ENCODE results near the gene BRD1.

The BRD1 gene

DNA sequence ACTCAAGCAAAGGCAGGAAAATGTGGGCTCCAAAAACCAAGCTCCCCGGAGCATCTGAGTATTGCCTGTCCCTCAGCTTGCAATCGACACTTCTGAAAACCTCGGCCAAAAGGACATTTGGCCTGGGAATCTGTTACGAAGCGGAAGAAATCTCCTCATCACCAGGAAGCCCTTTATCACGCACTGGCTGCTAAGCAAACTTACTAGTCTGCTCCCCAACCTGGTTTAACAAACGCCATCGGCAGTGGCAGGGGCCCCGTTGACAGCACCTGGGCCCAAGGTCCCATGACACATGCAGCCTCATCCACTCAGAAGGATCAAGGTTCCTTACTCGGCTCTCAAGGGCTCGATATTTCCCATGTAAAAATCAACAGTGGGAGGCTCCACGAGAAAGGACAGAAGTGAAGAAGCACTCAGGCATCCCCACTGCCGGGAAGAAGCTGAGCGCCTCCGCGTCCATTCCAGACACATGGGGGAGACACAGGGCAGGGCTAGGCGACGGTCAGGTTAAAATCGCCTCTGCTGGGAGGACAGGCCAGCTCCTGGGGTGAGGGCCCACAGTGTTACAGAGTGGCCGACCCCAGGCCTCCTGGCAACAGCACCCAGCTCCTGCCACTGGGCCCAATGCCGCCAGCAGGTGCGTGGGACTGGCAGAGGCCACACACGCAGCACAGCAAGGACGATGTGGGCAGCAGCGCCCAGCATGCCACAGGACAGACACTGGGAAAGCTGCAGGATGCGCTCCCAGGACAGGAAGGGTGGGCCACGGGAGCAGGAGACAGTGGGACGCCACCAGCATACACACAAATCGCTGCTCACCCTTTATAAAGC, 27.1 kb downstream of the BRD1 start:
- no peak for DNase-seq

GRCh38 chr22:49799431-49800075, 28.1 kb downstream of the BRD1 start:
- DNase-seq, result no peak

- no peak for DNase-seq
These were observed 29.1 kb downstream of the BRD1 start for GRCh38 chr22:49798486-49799151.

DNA sequence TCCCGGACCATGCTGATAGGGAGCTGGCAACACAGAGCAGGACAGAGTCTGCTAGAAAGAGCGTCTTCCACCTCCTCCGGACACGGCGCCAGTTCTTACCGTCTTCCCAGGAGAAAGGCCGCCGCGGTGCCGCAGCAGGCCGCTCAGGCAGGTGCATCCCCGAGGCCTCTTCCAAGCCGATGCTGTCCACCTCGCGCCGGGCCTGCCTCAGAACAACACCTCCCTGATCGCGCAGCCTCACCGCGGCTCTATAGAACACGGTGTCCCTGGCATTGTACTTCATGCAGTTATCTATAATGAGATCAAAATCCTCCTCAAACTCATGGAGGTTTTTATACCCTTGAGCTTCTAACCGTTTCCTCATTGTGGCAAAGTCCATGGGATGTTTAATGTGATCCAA, 30.0 kb downstream of the BRD1 start:
- DNase-seq, result no peak

- no peak for DNase-seq
These were observed 30.9 kb downstream of the BRD1 start for GRCh38 chr22:49796596-49797270.

DNA sequence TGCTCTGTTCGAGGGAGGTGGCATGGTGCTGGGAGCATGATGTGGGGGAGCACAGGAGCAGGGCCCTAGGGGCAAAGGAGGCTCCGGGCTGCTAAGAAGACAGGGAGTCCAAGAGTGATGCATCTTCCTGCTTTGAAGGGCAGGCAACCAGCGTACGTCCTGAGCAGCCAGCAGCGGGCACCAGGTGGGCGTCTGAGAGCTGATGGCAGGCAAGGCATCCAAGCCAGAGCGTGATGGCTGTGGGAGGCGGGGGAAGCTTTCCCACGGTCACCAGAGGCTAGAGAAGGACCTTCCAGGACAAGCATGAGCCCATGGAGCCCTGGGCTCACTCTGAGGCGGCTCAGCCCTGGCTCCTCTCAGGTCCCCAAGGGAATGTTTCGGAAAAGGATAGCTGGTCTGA, 32.2 kb downstream of the BRD1 start:
- no peak for DNase-seq

DNA sequence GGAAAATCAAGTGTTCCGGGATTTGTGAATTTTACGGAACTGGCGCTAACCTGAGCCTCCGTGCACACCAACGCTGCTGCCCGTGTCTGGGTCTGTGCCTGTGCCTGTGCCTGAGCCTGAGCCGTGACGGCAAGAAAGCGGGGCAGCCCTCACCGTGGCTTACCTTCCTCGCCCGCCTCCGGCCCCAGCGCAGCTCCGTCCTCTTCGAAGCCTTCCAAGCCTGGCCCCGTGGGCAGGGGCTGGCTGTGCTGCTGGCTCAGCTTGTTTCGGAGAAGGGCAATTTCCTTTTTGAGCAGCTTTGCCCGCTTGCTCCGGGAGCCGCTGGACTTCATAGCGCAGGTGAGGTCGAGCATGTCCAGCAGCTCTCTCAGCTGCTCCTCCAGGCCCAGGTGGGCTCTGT, 33.8 kb downstream of the BRD1 start:
- DNase-seq, result no peak

- DNase-seq, result no peak
These were observed 34.4 kb downstream of the BRD1 start for GRCh38 chr22:49793296-49793695.

GRCh38 chr22:49792107-49792506, 35.6 kb downstream of the BRD1 start:
- DNase-seq, result no peak

DNA sequence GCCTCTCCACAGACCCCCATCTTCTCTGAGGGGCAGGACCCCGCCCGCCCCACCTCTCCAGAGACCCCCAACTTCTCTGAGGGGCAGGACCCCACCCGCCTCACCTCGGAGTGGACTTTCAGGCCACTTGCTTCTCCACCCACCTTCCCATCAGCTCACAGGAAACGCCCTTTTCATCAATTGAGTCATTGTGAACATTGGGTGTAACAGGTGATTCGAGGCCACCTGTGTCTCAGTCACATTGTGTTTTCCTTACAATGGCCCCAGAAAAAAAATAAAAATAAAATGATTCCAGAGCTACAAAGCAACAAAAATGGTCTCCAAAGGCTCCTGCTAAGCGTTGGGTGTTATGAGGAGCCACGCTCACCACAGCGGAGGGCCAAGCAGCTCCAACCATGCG, 36.0 kb downstream of the BRD1 start:
- no peak for DNase-seq

DNA sequence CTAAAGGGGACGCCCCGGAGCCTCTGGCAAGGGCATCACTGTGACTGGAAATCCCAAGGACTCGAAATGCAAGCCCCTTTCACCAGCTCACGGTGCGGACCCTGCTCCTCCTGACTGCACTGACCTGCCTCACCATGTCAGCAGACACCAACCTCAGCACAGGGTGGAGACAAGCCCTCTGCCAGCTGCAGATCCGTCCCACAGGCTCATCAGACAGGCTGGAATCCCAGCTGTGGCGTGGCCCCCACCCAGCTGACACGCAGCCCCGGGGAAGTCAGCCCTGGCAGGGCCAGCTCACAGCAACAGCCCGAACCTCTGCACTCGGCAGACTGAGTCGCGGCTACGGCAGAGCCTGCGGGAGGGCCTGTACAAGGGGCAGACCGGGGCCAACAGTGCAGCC, 36.8 kb downstream of the BRD1 start:
- no peak for DNase-seq

- no peak for DNase-seq
These were observed 38.2 kb downstream of the BRD1 start for GRCh38 chr22:49789289-49790141.

DNA sequence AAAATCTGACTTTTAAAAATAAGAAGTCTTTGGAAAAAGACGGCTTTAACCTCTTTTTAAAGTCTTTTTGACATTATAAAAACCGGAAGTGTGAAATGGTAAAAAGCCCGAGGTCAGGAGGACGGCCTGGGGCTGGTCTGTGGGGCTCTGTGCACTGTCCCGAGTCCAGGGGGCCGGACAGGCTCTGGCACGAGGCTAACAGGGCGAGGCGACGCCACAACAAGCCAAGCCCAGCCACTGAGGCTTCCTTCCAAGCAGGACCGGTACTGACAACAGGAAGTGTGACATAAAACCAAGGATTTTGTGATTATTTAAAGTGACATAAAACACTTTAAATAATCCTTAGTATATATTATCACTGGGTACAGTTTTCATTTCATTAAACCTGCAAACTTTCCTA, 39.2 kb downstream of the BRD1 start:
- no peak for DNase-seq

- DNase-seq, result no peak
These were observed 39.8 kb downstream of the BRD1 start for GRCh38 chr22:49787861-49788260.

GRCh38 chr22:49786976-49787706, 40.5 kb downstream of the BRD1 start:
- no peak for DNase-seq

DNA sequence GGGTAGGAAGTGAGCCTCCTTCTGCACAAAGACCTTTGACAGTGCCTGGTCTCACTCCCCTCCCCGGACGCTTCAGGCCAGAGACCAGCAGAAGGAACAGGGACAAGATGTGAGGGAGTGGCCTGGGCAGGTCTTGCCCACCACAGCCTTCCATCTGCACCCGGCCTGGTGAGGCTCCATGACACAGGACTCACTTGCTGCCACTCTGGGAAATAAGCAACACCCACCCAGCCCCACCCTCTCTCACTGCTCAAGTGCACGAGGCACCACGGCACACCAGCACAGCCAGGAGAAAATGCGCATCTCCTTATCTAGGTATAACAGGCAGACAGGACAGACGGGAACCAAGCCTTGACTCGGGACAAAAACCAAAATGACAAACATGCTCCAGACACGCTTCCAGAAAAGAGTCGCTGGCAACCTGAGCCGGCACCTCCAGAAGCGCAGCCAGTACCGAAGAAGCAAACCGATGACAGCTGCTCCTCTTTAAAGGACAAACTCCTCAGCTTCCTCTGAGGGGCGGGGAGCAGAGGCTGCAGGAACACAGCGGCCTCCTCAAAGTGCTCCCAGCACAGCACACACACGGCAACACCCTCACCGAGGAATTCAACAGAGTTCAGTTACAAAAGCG, 41.7 kb downstream of the BRD1 start:
- DNase-seq, result no peak

DNA sequence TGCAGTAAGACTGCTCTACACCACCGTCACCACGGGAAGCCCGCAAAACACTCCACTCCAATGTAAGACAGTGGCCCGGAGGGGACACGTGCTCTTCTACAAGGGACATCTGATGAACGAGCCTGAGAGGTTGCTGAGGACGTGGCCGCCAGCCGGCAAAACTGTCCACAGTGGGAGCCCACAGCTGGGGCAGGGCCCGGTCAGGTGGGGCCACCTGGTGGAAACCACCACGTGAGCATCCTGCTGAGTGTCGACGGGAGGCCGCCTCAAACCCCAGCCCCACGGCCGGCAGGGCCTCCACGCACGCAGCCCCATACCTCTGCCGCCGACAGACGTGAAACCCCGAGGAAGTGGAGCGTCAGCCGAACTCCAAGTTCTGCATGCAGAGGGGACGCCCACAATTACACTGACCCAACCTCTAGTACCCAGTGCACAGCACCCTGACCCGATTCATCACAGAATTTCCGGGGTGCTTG, 42.6 kb downstream of the BRD1 start:
- no peak for DNase-seq

DNA sequence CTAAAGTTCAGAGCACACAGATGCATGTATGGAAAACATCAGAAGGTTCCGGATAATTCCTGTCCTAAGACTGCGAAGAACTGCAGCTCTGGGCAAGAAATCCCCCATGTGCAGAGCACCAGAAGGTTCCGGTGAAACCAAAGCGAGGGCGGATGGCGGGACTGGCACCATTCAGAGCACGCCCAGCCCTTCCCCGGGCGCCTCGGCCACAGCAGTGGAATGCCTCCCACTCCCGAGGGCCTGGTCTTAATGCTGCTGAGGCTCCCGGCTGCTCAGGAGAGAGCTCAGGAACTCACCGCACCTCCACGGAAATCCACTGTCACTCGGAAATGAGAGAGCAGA, 43.1 kb downstream of the BRD1 start:
- DNase-seq, result no peak

- DNase-seq, result no peak
These were observed 43.6 kb downstream of the BRD1 start for GRCh38 chr22:49783926-49784629.

DNA sequence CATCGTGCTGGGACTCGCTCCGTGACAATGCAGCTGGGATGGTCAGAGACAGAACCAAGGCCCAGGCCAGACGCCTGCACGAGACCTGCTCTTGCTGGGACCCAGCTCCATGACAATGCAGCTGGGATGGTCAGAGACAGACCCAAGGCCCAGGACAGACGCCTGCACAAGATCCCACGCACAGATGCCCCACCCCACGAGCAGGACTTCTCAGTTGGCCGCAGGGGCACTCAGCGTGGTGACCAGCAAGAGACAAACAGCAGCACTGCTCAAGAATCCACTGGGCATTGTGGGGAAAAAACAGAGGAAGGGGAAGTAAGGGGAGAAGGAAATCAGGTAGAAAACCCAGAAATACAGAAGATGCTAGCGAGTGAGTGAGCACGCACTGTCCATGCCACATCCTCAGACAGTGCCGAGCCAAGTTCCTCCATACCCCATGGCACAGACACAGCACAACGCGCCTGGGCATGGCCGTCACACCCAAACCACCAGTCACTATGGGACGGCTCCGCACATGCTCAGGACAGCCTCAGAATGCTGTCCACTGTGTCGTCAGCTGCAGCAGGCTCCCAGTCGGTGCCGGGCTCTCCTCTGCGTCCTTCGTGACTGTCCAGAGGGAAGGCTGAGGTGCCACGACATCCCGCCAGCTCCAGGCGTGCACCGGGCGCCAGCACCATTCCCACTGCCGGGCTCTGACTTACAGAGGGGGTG, 44.5 kb downstream of the BRD1 start:
- no peak for DNase-seq

All from SHP77 (cell line).